GM23338 (cell line): ENCODE results near the gene PLEKHS1.

ENCODE experiments used
- CREB1 ChIP-seq: fragments of 250-450 bp; sonication (Bioruptor Pico); IDR thresholded peaks from 2 replicates; pipeline ENCODE4 v1.5.0; 2020; ENCODE audit warnings: low read depth, mild to moderate bottlenecking, moderate library complexity
- CTCF ChIP-seq, 2 experiments: fragments of 200-600 bp in 1 of 2; sonication (generic) in 1 of 2; conservative IDR thresholded peaks; 2 replicates each; pipeline versions ENCODE4 v1.5.1 to v1.6.1; 2016 to 2017; ENCODE audit warnings: antibody characterized with exemption in 2 of 2, low read depth in 2 of 2, mild to moderate bottlenecking in 2 of 2, moderate library complexity in 1 of 2
- JUNB ChIP-seq: IDR thresholded peaks from one replicate; pipeline ENCODE4 v1.6.1; 2016; ENCODE audit warnings: antibody characterized with exemption; ENCODE audit not compliant: unreplicated experiment
- REST ChIP-seq: IDR thresholded peaks from one replicate; pipeline ENCODE4 v1.6.1; 2018; ENCODE audit warnings: antibody characterized with exemption; ENCODE audit not compliant: unreplicated experiment
- STAT1 ChIP-seq: IDR thresholded peaks from one replicate; pipeline ENCODE4 v1.6.1; 2016; ENCODE audit warnings: antibody characterized with exemption; ENCODE audit not compliant: unreplicated experiment

GRCh38 chr10:113770346-113770745, 18.9 kb downstream of the PLEKHS1 start:
- TF ChIP-seq CTCF (conservative IDR thresholded peaks at IDR 0.05; ENCODE audit: low read depth in 2 of 2) (no peak), JUNB (no peak), CREB1 (CRISPR knock-in tag) (no peak), REST (no peak), STAT1 (no peak)
